ENCODE results near the gene IGFL1.
"Not testable (repeated sequence)": the region's sequence is repeated elsewhere in the genome, so short reads cannot be mapped to it uniquely, and the experiment has no call there.

Gene IGFL1

GRCh38 chr19:46221981-46222610 lies 7.4 kb upstream of the IGFL1 start:
- TF ChIP-seq CTCF (IDR thresholded peaks at IDR 0.05; ENCODE audit: low read depth, low read length, missing control alignments) = no peak
- no peak for DNase-seq (ENCODE audit: low read depth)
- no peak overlapping the region for H3K4me3 ChIP-seq (ENCODE audit: low read depth, low read length)
- in situ Hi-C loops (cut with HindIII; ENCODE audit: low sequenced_read_pairs) = no loop called here

GRCh38 chr19:46223787-46224186 lies 5.8 kb upstream of the IGFL1 start:
- DNase-seq (ENCODE audit: low read depth); in situ Hi-C loops (cut with HindIII; ENCODE audit: low sequenced_read_pairs); H3K4me3 ChIP-seq (ENCODE audit: low read depth, low read length): not testable (repeated sequence)

- no peak overlapping the region for H3K4me3 ChIP-seq (ENCODE audit: low read depth, low read length)
- no peak for DNase-seq (ENCODE audit: low read depth)
- TF ChIP-seq CTCF (IDR thresholded peaks at IDR 0.05; ENCODE audit: low read depth, low read length, missing control alignments) = no peak
- in situ Hi-C loops (cut with HindIII; ENCODE audit: low sequenced_read_pairs) = no loop called here
Observed at GRCh38 chr19:46224773-46225172, 4.8 kb upstream of the IGFL1 start.

GRCh38 chr19:46225558-46226004 lies 4.0 kb upstream of the IGFL1 start:
- in situ Hi-C loops (cut with HindIII; ENCODE audit: low sequenced_read_pairs) = no loop called here
- H3K4me3 ChIP-seq (ENCODE audit: low read depth, low read length) = no peak overlapping the region
- no peak for TF ChIP-seq CTCF (IDR thresholded peaks at IDR 0.05; ENCODE audit: low read depth, low read length, missing control alignments)
- peak; percentile 13 for DNase-seq (ENCODE audit: low read depth)

- no peak for DNase-seq (ENCODE audit: low read depth)
- in situ Hi-C loops (cut with HindIII; ENCODE audit: low sequenced_read_pairs) = no loop called here
- TF ChIP-seq CTCF (IDR thresholded peaks at IDR 0.05; ENCODE audit: low read depth, low read length, missing control alignments) = no peak
- no peak overlapping the region for H3K4me3 ChIP-seq (ENCODE audit: low read depth, low read length)
Observed at GRCh38 chr19:46226438-46226973, 3.0 kb upstream of the IGFL1 start.

- no peak for DNase-seq (ENCODE audit: low read depth)
- H3K4me3 ChIP-seq (ENCODE audit: low read depth, low read length) = no peak overlapping the region
- no peak for TF ChIP-seq CTCF (IDR thresholded peaks at IDR 0.05; ENCODE audit: low read depth, low read length, missing control alignments)
- in situ Hi-C loops (cut with HindIII; ENCODE audit: low sequenced_read_pairs) = no loop called here
Observed at GRCh38 chr19:46232029-46232428, 2.5 kb downstream of the IGFL1 start.

- TF ChIP-seq CTCF (IDR thresholded peaks at IDR 0.05; ENCODE audit: low read depth, low read length, missing control alignments) = no peak
- no peak for DNase-seq (ENCODE audit: low read depth)
- H3K4me3 ChIP-seq (ENCODE audit: low read depth, low read length) = no peak overlapping the region
- in situ Hi-C loops (cut with HindIII; ENCODE audit: low sequenced_read_pairs) = no loop called here
Observed at GRCh38 chr19:46232468-46232867, 2.9 kb downstream of the IGFL1 start.

All from astrocyte of the cerebellum (primary cell).